HG03460 (cell line): ENCODE measurements around the gene ATP9B.
"Not testable (repeated sequence)": the region's sequence is repeated elsewhere in the genome, so short reads cannot be mapped to it uniquely, and the experiment has no call there.

ENCODE experiments used
- ATAC-seq: cut with Tn5 transposase; IDR thresholded peaks from one replicate; pipeline ENCODE4 v1.9.1; 2021; ENCODE audit not compliant: unreplicated experiment

The ATP9B gene

GRCh38 chr18:79274823-79275222, 205.6 kb downstream of the ATP9B start:
- ATAC-seq: peak; percentile 13

GRCh38 chr18:79275461-79275860, 206.3 kb downstream of the ATP9B start:
- peak; percentile 43 for ATAC-seq

GRCh38 chr18:79275992-79276391, 206.8 kb downstream of the ATP9B start:
- peak; percentile 84 for ATAC-seq

GRCh38 chr18:79278896-79279295, 209.7 kb downstream of the ATP9B start:
- no peak for ATAC-seq

GRCh38 chr18:79283131-79283810, 214.1 kb downstream of the ATP9B start:
- no peak for ATAC-seq

GRCh38 chr18:79283929-79284328, 214.7 kb downstream of the ATP9B start:
- ATAC-seq: no peak

- ATAC-seq: not testable (repeated sequence)
These were observed 216.0 kb downstream of the ATP9B start for GRCh38 chr18:79285191-79285590.

GRCh38 chr18:79290409-79290808, 221.2 kb downstream of the ATP9B start:
- not testable (repeated sequence) for ATAC-seq

- no peak for ATAC-seq
These were observed 221.7 kb downstream of the ATP9B start for GRCh38 chr18:79290876-79291275.

GRCh38 chr18:79294235-79294634, 225.0 kb downstream of the ATP9B start:
- no peak for ATAC-seq

- no peak for ATAC-seq
These were observed 230.1 kb downstream of the ATP9B start for GRCh38 chr18:79299272-79299671.

GRCh38 chr18:79299711-79300110, 230.5 kb downstream of the ATP9B start:
- no peak for ATAC-seq

GRCh38 chr18:79300413-79300812, 231.2 kb downstream of the ATP9B start:
- no peak for ATAC-seq

- no peak for ATAC-seq
These were observed 232.9 kb downstream of the ATP9B start for GRCh38 chr18:79302120-79302519.

- no peak for ATAC-seq
These were observed 236.7 kb downstream of the ATP9B start for GRCh38 chr18:79305911-79306310.

- no peak for ATAC-seq
These were observed 240.6 kb downstream of the ATP9B start for GRCh38 chr18:79309614-79310358.

- ATAC-seq: no peak
These were observed 245.7 kb downstream of the ATP9B start for GRCh38 chr18:79314838-79315388.

GRCh38 chr18:79315596-79315995, 246.4 kb downstream of the ATP9B start:
- ATAC-seq: no peak

GRCh38 chr18:79317703-79318102, 248.5 kb downstream of the ATP9B start:
- ATAC-seq: no peak

GRCh38 chr18:79318142-79318673, 249.0 kb downstream of the ATP9B start:
- ATAC-seq: no peak

GRCh38 chr18:79320216-79320850, 251.1 kb downstream of the ATP9B start:
- ATAC-seq: no peak
